ENCODE measurements around the gene F2R. TPM values are rescaled to one million over a fixed set of nuclear protein-coding genes. Genes with fewer than 3 reads are reported as not detected.

F2R gene
- 85.2 and 222 TPM in 2 replicates for total RNA-seq

GRCh38 chr5:76715736-76716455 lies at the start of gene F2R:
TSS of gene F2R (plus strand) at chr5:76716126. CDS start at chr5:76716308, 182 bp downstream.

Other genes starting within 250 kb of the F2R start
- gene F2RL2, start 92.7 kb upstream of the F2R start, total RNA-seq: 0.16 and 0.50 TPM in 2 replicates
- gene F2RL1, start 102.9 kb downstream of the F2R start, total RNA-seq: 7.6 and 111 TPM in 2 replicates
- gene S100Z, start 133.9 kb downstream of the F2R start, total RNA-seq: not detected in 2 replicates
- gene CRHBP, start 236.9 kb downstream of the F2R start, total RNA-seq: 0.49 and 0.88 TPM in 2 replicates

Data from bladder microvascular endothelial cell (primary cell).